Iris pigment epithelial cell (primary cell): ENCODE results near the gene KRT84.
A peak's percentile ranks its signal among the peaks of the same experiment; 100 is the strongest.
"Not testable (repeated sequence)": the region's sequence is repeated elsewhere in the genome, so short reads cannot be mapped to it uniquely, and the experiment has no call there.

Source experiments
- DNase-seq: peaks from one replicate; pipeline ENCODE4 v3.0.0-alpha.2; 2011; ENCODE audit warnings: low read depth

KRT84 gene

DNA sequence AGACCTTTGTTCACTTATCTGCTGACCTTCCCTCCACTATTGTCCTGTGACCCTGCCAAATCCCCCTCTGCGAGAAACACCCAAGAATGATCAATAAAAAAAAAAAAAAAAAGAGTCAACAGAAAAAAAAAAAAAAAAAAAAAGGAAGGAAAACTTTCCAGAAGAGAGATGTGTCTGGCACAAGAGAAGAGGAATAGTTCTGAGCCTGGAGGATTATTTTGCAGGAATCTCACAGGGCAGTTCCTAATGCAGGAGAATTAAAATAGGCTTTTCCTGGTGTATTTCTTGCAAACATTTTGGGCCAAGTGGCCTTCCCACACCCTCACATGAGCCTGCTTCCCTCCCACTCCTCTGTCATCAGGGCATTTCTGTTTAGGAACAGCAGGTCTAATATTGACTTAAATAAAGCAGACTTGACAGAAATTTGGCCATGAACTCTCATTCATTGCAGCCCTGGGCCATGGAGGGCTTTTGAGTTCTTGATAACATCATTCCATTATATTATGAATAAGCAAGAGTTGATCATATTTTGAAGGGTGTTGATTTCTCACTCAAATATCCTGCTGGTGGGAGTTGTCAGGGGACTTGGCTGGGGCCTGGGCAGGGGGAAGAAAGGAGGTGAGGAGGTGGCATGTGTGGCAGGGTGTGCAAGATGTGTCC lies 25.3 kb upstream of the KRT84 start:
- DNase-seq, result not testable (repeated sequence)

DNA sequence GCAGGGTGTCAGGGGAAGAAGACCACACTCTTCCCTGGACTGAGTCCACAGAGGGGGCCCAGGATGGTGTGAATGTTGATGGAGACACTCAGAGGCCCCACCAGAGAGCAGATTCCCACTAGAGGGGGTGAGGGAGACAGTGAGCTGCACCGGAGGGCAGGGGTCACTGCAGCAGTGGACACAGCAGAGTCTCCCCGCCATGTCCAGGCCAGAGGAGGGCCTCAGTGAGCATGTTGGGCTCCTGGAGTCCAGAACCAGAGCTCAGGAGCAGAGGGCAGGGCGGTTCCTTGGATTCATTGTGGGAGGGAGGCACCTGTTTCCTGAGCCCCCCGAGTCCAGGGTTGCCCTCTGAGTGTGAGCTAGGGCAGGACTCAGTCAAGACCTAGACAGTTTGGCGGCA lies 22.5 kb upstream of the KRT84 start:
- DNase-seq, result no peak

DNA sequence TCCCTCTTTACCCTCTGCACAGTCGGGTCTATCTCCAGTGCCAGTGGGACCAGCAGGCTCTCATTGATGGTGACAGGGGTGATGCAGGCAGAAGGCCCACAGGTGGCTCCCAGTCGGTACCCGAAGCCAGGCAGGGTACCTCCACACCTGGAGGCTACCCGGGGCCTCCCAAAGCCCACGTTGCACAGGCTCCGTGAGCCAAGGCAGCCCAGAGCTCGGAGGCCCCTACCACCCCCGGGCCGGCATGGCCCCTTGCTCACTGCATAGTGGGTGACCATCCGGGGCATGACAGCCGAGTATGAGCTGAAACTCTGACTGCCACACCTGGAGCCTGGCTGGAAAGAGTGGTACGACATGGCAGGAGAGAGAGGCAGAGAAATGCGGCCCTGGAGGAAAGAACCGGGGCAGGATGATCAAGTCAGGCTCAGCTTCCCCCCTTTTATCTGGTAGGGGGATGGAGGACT lies 20.5 kb upstream of the KRT84 start, which contains the start of gene KRT82:
TSS of gene KRT82 (minus strand) at position 414 of the 464 bp plus-strand sequence. CDS start at position 356, 58 bp downstream.
- DNase-seq, result no peak

DNA sequence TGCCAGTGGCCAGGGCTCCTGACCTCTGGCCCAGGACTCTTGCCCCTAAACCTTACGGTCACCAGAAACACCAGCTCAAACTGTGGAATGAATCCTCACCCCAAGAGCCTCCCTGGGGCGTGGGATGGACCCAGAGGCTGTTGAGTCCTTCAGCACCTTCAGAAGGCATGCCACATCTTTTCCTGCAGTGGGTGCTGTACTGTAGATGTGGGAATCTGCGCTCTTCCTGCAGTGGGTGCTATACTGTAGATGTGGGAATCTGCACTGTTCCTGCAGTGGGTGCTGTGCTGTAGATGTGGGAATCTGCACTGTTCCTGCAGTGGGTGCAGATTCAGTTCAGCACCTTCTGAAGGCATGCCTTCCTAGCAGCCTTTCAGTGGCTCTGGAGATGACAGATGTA lies 19.5 kb upstream of the KRT84 start:
- DNase-seq, result no peak

DNA sequence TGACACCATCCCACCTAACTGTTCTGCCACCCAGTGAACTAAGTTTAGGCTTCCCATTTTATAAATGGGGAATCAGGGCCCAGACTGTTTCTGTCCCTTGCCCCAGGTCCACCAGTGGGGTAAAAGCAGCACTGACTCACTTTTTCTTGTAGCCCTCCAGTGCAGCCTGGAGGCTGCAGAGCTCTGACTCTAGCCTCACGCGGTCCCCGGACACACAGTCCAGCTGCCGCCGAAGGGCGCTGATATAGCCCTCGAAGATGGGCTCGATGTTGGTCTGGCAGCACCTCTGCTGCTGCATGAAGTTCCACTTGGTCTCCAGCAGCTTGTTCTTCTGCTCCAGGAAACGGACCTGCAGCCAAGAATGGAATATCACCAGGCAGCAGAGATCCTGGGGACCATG lies 18.1 kb upstream of the KRT84 start:
- no peak for DNase-seq

DNA sequence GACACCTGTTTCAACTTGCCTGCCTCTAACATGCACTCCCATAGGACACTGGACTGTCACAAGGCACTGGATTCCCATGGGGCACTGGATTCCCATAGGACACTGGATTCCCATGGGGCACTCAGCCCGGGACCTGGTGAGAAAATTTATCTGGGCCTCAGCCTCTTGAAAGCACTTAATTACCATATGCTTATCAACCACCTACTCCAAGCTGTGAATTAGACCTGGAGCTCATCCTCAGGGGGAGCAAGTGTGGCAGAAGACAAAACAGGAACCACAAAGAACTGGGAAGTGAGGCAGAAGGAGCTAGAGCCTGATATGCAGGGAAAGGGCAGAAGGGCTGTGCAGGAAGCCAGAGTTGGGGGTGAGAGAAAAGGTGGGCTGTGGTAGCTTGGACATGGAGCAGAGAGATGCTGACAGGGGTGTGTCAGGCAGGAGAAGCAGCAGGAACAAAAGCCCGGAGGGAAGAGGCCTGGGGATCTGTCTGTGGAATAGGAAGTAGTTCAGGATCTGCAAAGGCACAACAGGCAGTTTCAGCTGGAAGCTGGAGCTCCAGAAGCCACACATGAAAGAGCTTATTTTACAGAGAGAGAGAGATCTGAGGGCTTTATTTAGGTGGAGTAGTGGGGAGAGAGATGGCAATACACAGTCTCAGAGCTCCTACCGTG lies 17.6 kb upstream of the KRT84 start:
- DNase-seq, result no peak

DNA sequence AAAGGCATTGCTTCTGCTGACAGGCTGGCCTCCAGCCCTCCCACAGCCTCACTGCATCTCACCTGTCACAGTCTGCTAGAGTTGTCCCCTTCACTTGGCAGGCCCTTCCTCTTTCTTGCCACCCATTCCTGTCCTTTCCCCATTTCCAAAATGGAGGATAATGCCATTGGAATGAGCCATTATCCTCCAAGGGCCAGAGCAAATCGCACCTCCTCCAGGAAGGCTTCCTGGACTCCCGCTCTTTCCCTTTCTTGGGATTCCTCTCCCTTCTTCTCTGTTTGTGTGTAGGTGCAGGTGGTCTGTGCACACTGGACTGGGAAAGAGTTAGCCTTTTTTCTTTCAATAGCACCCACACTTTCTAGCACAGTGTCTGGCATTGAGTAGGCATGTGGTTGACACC lies 16.9 kb upstream of the KRT84 start:
- DNase-seq, result no peak

DNA sequence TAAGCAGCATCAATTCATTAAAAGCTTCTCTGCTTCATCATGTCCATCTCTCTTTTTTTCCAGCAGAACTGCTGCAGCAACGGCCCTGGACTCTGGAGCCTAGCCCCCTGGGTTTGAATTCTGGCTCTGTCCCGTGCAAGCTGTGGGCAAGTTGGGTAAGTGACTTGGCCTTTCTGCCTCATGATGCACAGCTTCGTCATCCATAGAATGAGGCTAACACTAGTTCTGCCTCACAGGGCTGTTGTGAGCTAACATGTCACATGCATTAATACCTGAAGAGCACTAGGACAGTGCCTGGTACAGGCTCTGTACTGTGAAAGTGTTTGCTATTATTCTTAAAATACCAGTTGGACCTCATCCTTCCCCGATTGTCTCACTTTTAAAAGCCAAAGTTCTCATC lies 16.5 kb upstream of the KRT84 start:
- no peak for DNase-seq

DNA sequence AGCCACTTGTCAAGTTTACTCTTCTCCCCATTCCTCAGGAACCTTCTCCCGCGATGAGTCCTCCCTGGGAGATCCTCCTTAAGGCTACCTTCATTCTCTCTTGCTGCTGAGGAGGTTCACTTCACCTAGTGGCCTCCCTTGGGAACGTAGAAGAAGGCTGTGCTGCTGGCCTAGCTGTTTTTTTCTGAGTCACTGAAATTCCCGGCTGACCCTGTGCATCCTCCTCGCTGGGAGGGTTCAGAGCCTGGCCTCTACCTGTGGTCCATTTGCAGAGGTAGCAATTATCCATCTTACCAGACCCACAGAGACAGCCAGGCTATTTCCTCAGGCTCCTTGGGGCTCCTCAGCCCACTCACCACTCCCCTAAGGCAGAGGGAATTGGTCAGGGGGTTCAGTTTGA lies 16.1 kb upstream of the KRT84 start:
- DNase-seq, result no peak

DNA sequence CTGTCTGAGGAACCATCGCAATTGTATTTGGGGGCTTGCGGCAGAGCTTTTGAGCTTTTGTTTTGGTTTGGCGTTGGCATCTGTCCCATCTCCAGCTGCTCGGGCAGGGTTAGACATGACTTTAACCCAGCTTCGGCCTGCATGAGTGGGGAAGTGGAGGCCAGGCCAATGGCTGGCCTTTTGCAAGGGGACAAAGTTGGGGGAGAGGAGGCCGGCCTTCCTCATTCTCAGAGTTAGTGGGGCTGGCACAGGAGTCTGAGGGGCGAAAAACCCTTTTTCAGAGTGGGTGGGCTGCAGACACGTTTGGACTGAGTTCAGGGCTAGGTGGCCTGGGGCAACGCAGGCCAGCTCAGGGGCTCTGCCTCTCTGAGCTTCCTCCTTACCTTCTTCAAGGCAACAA lies 15.5 kb upstream of the KRT84 start:
- no peak for DNase-seq

DNA sequence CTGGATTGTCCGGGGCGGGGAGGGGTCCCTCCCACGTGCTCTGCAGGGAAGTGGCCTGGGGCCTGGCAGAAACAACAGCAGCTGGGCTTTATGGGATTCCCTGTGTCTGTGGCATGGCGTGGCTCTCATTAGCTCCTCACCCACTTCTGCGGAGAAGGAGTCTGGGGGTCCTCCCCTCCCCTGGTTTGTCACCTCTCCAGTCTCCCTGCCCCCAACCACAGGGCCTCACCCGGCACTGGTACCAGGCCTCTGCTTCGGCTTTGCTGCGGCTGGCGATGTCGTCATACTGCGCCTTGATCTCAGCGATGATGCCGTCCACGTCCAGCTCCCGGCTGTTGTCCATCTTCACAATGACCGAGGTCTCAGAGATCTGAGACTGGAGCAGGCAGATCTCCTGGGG lies 14.3 kb upstream of the KRT84 start:
- no peak for DNase-seq

DNA sequence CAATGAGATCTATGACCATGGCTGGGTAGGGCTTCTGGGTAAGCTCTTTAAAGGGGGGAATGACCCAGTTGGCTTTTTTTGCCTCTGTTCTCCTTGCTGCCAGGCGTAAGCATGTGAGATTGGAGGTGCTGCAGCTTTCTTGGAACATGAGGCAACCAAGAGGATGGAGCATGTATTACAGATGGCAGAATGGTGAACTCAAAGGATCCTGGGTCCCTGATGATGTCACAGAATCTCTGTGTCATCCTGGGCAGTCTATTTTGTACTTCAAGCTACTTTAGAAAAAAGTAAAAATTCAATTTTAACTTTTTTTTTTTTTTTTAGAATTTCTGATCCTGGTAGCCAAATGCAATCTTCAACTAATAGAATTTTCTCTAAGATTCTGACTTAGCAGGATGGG lies 12.7 kb upstream of the KRT84 start:
- DNase-seq, result no peak

DNA sequence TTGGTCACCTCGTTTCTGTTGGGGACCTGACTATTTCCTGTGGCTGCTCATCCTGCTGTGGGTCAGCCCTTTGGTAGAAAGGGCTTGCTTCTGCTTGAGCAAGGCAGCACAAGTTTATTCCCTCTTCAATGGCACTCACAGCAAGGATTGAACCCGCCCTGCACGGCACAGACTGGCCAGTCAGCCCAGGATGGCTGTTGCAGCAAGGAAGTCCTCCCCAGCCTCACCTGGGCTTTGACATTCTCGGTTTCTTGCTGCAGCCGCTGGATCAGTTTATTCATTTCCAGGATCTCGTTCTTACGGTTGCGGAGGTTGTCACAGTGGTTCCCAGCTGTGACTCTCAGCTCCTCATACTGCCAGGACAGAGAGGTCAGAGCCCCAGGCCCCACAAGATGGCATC lies 11.2 kb upstream of the KRT84 start:
- no peak for DNase-seq

DNA sequence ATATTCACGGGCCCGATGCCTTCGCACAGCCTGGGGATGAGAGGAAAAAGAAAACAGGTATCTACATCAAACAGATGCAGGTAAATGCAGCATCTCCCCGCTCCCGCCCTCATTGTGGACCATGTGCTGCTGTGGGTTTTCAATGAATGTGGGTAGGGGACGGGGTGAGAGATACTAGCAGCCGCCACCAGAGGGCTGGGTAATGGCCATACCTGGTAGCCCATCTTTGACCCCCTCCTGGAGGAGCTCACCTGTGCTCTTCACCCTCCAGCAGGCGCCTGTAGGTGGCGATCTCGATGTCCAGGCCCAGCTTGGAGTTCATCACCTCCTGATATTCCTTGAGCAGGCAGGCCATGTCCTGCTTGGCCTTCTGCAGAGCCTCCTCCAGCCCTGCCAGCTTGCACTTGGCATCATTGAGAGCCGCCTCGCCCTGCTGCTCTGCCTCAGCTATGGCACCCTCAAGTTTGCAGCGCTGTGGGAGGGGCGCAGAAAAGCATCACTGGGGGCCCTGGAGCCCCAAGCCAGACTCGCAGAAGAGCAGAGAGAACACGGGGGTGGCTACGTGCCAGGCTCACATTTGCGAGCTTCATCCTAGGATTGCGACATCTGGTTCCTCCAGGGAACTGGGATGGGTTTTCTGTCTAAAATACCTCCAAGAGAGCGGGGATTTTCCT lies 10.4 kb upstream of the KRT84 start:
- no peak for DNase-seq

DNA sequence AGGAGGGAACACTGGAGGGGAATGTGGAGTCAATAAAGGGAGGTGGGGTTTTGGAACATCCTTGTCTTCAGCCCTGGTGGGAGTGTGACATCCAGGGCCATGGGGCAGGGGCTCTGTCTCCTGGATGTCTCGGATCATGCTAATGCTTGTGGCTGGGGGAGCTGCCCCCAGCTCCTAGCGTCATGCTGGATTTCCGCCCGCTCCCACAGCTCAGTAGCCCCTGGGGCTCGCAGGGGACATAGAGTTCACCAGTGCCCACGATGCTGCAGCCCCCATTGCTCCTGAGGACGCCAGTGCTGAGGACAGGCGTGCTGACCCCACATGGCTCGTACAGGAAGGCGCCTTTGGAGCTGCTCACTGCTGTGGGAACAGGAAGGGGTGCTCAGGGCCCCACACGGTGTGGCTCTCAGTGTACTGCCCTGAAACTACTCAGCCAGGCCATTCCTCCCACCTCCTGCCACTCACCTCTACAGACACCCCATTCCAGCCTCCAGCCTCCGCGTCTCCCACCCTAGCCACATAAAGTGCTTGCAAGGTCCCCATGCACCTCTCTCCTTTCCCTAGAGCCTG lies 9.5 kb upstream of the KRT84 start:
- DNase-seq, result no peak

DNA sequence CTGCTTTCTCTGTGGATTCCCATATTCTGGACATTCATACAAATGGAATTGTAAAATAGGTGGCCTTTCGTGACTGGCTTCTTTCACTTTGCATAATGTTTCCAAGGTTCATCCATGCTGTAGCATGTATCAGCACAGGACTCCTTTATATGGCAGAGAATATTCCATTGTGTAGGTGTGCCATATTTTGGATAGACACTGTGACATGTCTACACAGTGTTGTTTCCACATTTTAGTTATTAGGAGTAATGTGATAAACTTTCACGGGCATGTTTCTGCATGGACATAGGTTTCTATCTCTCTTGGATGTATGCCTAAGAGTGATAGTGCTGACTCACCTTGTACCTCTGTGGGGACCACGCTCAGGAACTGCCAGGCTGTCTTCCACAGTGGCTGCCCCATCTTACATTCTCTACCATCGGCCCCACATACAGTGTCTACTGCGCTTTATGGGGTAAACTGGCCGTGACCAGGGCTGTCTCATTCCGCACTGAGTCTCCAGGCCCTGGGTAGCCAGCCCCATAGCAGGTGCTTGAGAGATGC lies 7.1 kb upstream of the KRT84 start:
- no peak for DNase-seq

DNA sequence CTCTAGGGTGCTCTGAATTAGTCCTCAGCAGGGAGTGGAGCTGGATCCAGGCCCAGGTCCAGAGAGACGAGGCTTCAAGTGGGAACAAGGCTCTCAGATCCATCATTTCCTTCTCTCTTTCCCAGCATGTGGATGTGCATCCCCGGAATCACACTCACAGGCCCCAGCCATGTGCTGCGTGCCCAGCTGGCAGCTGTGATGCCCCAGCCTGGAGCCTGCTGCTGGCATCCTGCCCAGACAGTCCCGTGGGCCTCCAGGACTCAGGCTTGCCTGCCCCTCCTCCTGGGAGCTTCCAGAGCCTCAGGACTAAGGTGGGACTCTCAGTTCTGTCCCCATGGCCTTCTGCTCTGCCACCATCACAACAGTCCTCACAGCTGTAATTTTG lies 6.2 kb upstream of the KRT84 start:
- no peak for DNase-seq

DNA sequence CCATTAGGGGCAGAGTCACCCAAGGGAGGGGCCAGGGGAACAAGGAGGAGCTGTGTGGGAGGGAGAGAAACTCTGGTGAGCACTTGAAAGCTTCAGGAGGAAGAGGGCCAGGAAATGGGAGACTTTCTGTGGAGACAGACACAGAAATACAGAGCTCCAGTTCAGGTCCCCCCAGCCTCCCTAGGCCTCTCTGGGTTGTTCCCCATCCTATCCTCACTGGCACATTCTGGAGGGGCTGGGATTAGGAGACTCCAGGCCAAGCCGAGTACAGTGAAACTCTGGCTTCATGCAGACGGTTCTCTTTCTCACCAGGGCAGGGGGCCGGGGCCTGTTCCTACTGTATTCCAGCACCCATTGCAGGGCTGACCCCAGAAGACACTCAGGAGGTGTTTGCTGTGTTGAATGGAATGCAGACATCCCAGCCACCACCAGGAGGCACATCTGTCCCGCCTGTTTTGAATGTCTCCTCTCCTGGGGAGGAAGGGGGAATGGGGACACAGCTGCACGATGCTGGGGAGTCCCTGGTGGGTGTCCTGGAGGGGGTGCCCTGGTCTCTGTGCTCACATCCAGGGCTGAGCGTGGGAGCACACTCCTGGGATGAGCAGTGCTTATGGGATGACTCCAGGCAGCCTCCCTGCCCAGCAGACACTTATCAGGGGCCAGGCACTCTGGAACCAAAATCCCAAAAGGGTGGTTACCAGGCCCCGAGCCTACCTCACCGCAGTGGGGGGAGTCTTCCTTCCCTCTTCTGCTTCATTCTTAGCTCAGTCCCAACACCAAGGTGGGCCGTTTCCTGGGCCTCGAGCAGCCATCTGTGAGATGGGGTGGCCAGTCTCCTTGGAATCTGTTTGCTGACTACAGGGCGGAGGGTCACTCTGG lies 5.5 kb upstream of the KRT84 start:
- peak; percentile 27 for DNase-seq

DNA sequence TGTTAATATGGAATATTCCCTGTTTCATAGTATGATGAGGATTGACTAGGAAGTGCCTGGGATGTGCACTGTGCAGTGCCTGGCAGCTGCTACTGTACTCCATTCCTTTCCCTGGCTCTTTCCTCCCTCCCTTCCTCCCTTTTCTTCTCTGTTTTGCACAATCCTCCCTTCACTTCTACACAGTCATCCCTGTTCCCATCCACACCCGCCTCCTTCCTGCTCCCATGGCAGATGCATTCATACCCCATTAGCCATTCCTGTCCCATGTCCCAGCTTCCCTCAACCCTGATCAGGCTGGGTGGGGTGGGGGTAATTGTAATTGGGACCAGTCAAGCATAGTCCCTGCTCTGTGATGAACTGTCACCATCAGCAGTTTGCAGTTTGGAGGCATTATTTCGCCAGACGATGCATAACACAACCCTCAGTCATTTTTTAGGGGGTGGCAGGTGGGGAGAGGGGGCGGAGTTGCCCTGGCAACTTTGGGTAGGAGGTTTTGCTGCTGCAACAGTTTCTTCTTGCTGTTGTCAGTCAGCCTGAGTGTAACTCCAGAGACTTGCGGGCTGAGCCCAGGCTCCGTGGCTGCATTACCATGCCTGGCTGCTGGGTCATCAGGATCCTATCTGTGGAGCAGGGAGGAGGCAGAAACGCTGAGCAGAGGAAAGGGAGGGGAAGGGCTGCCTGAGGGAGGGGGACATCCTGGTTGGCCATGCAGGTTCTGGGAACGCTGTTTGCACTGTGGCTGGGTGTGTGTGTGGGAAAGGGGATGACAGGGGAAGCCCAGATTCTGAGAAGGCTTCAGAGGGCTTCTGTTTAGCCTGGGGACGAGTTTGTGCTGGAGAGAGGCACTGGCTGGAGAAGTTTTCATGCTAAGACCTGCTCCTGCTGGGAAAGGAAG lies 4.1 kb upstream of the KRT84 start:
- no peak for DNase-seq

DNA sequence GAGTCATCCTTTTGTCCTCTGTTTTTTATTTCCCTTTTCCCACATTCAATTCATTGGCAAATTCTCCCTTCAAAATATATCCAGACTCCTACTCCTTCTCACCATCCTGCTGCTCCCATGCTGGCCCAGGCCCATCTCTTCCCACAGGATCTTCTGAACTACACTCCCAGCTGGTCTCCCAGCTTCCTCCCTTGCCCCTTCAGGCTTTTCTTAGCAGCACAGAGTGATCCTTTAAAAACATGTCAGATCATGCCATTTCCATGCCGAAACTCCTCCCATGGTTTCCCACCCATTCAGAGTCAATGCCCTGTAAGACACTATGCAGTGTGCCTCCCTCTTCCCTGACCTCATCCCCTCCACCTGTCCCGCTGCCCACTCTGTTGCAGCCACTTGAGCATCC lies 2.4 kb upstream of the KRT84 start:
- no peak for DNase-seq

DNA sequence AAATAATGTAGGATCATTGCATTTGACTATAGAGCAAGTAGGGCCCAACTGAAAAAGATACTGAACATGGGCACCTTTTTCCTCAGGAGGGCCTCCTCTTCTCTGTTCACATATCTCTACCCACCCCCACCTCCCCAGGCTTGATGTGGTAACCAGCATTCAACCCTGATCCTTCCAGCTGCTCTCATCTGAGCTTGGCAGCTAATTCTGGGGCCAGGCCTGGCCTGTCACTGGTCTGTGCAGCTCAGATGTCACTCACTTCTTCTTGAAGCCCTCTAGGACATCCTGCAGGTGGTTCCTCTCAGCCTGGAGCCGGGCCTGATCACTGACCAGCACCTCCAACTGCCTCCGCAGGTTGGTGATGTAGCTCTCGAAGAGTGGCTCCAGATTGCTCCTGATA lies 2.1 kb downstream of the KRT84 start:
- no peak for DNase-seq
